ENCODE results near the gene MORN5. TPM values are rescaled to one million over a fixed set of nuclear protein-coding genes. Genes with fewer than 3 reads are reported as not detected.

Gene MORN5
- total RNA-seq, 6 donors from 2014 or later = 3.5 to 33.5 (median 10.5) TPM; not detected in 1

GRCh38 chr9:122133984-122134535 lies 25.6 kb upstream of the MORN5 start:
- Histone ChIP-seq H3K4me1 (peaks cover 12 to 18% (median 13%) of the 10 kb centered on the region in 4 donors), H3K4me3 (no peak overlapping the region), H3K36me3 (no peaks in the 10 kb centered on the region), H3K9me3 (no peaks in the 10 kb centered on the region), H3K27me3 (no peaks in the 10 kb centered on the region), H3K27ac (no peak overlapping the region)
- DNase-seq (no peak), ATAC-seq (ENCODE audit: low FRiP score in 2 of 2) (no peak)
- WGBS, 2 donors = 76 to 83% methylated on average over 12 to 17 of the region's 17 CpGs
- TF ChIP-seq EP300 (IDR thresholded peaks at IDR 0.05) (no peak), POLR2AphosphoS5 (IDR thresholded peaks at IDR 0.05) (no peak), POLR2A (IDR thresholded peaks at IDR 0.05) (no peak), CTCF (IDR thresholded peaks at IDR 0.05) (no peak)

- ATAC-seq (ENCODE audit: low FRiP score in 2 of 2) (no peak), DNase-seq (no peak)
- Histone ChIP-seq H3K27ac (no peak overlapping the region), H3K4me3 (no peak overlapping the region), H3K9me3 (no peaks in the 10 kb centered on the region), H3K4me1 (peaks cover 12 to 14% (median 13%) of the 10 kb centered on the region in 4 donors), H3K27me3 (no peaks in the 10 kb centered on the region), H3K36me3 (no peaks in the 10 kb centered on the region)
- WGBS, 2 donors = 59 to 60% methylated on average over 10 to 12 of the region's 12 CpGs
- TF ChIP-seq EP300 (IDR thresholded peaks at IDR 0.05) (no peak), CTCF (IDR thresholded peaks at IDR 0.05) (no peak), POLR2A (IDR thresholded peaks at IDR 0.05) (no peak), POLR2AphosphoS5 (IDR thresholded peaks at IDR 0.05) (no peak)
These were observed 24.7 kb upstream of the MORN5 start for GRCh38 chr9:122134822-122135528.

GRCh38 chr9:122135529-122135859 lies 24.2 kb upstream of the MORN5 start:
- H3K4me3 ChIP-seq = no peak overlapping the region
- peaks cover 12 to 14% (median 13%) of the 10 kb centered on the region in 4 donors for H3K4me1 ChIP-seq
- TF ChIP-seq EP300 (IDR thresholded peaks at IDR 0.05) = no peak
- TF ChIP-seq CTCF (IDR thresholded peaks at IDR 0.05) = no peak
- no peak for TF ChIP-seq POLR2A (IDR thresholded peaks at IDR 0.05)
- no peaks in the 10 kb centered on the region for H3K9me3 ChIP-seq
- H3K27me3 ChIP-seq = no peaks in the 10 kb centered on the region
- H3K36me3 ChIP-seq = no peaks in the 10 kb centered on the region
- DNase-seq = no peak
- H3K27ac ChIP-seq = no peak overlapping the region
- ATAC-seq (ENCODE audit: low FRiP score in 2 of 2) = no peak
- WGBS, 2 donors = 94 to 95% methylated on average over 7 of the region's 7 CpGs

- ATAC-seq (ENCODE audit: low FRiP score in 2 of 2) = no peak
- DNase-seq = no peak
- H3K27me3 ChIP-seq = no peaks in the 10 kb centered on the region
- H3K27ac ChIP-seq = no peak overlapping the region
- H3K4me1 ChIP-seq = peaks cover 9 to 24% (median 16%) of the 10 kb centered on the region in 4 donors
- WGBS, 2 donors = 81 to 82% methylated on average over 10 of the region's 10 CpGs
- peaks cover 0 to 13% (median 7%) of the 10 kb centered on the region in 4 donors for H3K36me3 ChIP-seq
- no peak for TF ChIP-seq EP300 (IDR thresholded peaks at IDR 0.05)
- TF ChIP-seq CTCF (IDR thresholded peaks at IDR 0.05) = no peak
- no peak for TF ChIP-seq POLR2AphosphoS5 (IDR thresholded peaks at IDR 0.05)
- no peak for TF ChIP-seq POLR2A (IDR thresholded peaks at IDR 0.05)
- no peak overlapping the region for H3K4me3 ChIP-seq
- no peaks in the 10 kb centered on the region for H3K9me3 ChIP-seq
These were observed 21.0 kb upstream of the MORN5 start for GRCh38 chr9:122138560-122139268.
